Measurements from ENCODE around the gene APCDD1L.

GRCh38 chr20:58496429-58496769 lies 18.8 kb downstream of the APCDD1L start:
- TF ChIP-seq CTCF (IDR thresholded peaks at IDR 0.05) (no peak), POLR2AphosphoS5 (IDR thresholded peaks at IDR 0.05) (no peak), POLR2A (IDR thresholded peaks at IDR 0.05) (no peak), EP300 (IDR thresholded peaks at IDR 0.05) (no peak)

All from upper lobe of left lung (tissue), 4 donors.